ENCODE measurements around the gene SFRP4. TPM values are rescaled to one million over a fixed set of nuclear protein-coding genes. Genes with fewer than 3 reads are reported as not detected.

SFRP4 gene
- total RNA-seq, 1 donor, result 0.43 TPM

- TF ChIP-seq CTCF (IDR thresholded peaks at IDR 0.05; ENCODE audit: insufficient read depth, low read depth, low read length), result no peak
- no peak for DNase-seq (ENCODE audit: low read depth)
- H3K4me3 ChIP-seq (ENCODE audit: low read depth, low read length), result no peak overlapping the region
Observed at GRCh38 chr7:37925620-37926019, 9.0 kb upstream of the SFRP4 start.

DNA sequence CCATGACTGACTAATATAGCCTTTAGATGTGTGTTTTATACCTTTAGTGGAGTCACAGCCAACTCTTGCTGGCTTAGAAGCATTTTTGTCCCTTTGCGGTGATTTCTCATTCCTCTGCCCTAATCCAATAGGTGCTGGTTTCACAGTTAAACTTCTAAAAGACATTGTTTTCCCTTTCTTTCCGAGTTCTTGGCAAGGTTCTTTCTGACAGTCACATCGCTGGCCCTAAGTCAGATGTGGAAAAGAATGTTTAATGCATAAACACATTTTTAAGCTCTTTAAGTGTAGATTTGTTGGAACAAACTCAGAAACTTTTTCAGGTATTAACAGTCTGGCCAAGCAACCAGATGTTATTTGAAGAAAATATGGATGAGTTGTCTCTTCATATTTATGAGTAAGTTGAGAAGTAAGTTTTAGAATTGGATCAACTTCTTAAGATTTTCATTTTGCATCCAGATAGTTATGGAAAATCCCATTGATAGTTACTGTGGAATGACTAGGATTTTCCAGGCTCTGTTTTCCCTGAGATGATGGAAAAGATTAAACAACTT, 7.9 kb upstream of the SFRP4 start:
- H3K4me3 ChIP-seq (ENCODE audit: low read depth, low read length), result no peak overlapping the region
- no peak for DNase-seq (ENCODE audit: low read depth)
- TF ChIP-seq CTCF (IDR thresholded peaks at IDR 0.05; ENCODE audit: insufficient read depth, low read depth, low read length), result no peak

GRCh38 chr7:37923996-37924395, 7.4 kb upstream of the SFRP4 start:
- DNase-seq (ENCODE audit: low read depth), result no peak
- no peak overlapping the region for H3K4me3 ChIP-seq (ENCODE audit: low read depth, low read length)
- no peak for TF ChIP-seq CTCF (IDR thresholded peaks at IDR 0.05; ENCODE audit: insufficient read depth, low read depth, low read length)

DNA sequence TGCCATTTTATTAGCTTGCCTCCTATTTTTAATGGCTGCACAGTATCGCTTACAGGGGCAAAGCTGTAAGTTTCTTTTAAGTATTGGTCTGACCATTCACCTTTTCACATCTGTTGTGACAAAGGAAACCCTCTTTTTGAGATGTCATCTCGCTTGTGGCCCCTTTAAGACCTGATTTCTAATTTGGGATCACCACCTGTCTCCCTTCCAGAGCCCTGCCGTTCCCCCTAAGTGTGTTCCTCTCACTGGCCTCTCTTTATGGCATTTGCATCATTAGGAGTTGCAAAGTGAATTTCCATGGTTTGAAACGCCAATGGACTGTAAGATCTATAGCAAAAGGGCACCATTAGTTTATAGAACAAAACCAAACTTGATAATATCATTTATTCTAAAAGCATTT, 5.3 kb upstream of the SFRP4 start:
- H3K4me3 ChIP-seq (ENCODE audit: low read depth, low read length), result no peak overlapping the region
- no peak for TF ChIP-seq CTCF (IDR thresholded peaks at IDR 0.05; ENCODE audit: insufficient read depth, low read depth, low read length)

GRCh38 chr7:37920849-37921805, 4.5 kb upstream of the SFRP4 start:
- peak overlapping the region; percentile 49 for H3K4me3 ChIP-seq (ENCODE audit: low read depth, low read length)
- TF ChIP-seq CTCF (IDR thresholded peaks at IDR 0.05; ENCODE audit: insufficient read depth, low read depth, low read length), result no peak
- DNase-seq (ENCODE audit: low read depth), result no peak

More for the DNA sequence above, 5.3 kb upstream of the SFRP4 start:
- no peak for DNase-seq (ENCODE audit: low read depth)

DNA sequence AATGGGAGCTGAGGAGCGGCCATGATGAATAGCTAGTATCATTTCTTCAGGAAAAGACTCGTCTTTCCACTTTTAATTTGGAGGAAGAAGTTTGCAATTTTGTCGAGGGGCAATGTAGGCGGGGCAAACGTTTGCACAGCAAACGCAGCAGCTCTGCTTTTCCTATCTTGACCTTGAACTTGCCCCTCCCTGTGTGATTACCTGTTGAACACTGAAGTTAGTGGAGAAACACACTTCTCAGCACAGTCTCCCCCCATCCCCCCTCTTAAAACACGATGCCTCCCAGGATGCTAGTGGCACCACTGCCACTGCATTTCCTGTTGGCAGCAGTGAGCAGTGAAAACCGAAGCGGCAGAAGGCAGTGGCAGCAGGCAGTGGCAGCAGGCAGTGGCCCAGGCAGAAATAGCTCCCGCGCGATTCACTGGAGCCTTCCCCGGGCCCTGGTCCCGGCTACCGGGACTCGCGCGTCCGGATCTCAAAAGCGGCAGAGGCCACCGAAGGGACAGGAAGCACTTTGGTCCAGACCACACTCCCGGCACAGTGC, 3.8 kb upstream of the SFRP4 start, which contains the start of gene EPDR1:
Gene EPDR1 (plus strand): TSS at position 336 of the 544 bp plus-strand sequence. CDS start 300 bp downstream, outside the sequence.
- no peak for TF ChIP-seq CTCF (IDR thresholded peaks at IDR 0.05; ENCODE audit: insufficient read depth, low read depth, low read length)
- peak within 1 kb of the TSS; percentile 49 for H3K4me3 ChIP-seq (ENCODE audit: low read depth, low read length)
- DNase-seq (ENCODE audit: low read depth), result no peak
